ENCODE data around the gene TCEANC2.

GRCh38 chr1:54014009-54014629, 39.3 kb upstream of the TCEANC2 start:
- TF ChIP-seq POLR2A (IDR thresholded peaks at IDR 0.05; ENCODE audit: low read length) (no peak), GATA1 (IDR thresholded peaks at IDR 0.05; ENCODE audit: low read depth, low read length) (no peak)
